ENCODE data around the gene TLK2.
A peak's percentile ranks its signal among the peaks of the same experiment; 100 is the strongest.
"Not testable (repeated sequence)": the region's sequence is repeated elsewhere in the genome, so short reads cannot be mapped to it uniquely, and the experiment has no call there.

Gene TLK2

DNA sequence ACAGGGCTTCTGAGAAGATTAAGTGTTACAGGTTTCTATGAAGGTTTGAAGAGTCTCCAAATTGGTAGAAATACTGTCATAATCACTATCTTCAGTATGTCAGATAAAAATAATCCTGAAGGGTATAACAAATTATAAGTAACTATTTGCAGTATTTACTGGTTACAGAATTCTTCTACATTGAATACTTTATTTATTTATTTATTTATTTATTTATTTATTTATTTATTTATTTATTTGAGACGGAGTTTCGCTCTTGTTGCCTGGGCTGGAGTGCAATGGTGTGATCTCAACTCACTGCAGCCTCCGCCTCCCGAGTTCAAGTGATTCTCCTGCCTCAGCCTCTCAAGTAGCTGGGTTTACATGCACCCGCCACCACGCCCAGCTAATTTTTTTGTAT is 125.2 kb downstream of the TLK2 start:
- DNase-seq (ENCODE audit: low read depth) = not testable (repeated sequence)

DNA sequence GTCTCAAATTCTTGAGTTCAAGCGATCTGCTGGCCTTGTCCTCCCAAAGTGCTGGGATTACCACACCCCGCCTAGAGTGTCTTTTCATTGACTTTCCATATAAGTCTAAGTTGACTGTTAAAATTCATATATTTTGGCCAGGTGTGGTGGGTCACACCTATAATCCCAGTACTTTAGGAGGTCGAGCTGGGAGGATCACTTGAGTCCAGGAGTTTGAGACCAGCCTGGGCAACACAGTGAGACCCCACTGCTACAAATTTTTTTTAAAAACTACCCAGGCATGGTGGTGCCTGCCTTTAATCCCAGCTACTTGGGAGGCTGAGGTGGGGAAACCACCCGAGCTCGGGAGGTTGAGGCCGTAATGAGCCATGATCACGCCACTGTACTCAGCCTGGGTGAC is 127.0 kb downstream of the TLK2 start:
- no peak for DNase-seq (ENCODE audit: low read depth)

DNA sequence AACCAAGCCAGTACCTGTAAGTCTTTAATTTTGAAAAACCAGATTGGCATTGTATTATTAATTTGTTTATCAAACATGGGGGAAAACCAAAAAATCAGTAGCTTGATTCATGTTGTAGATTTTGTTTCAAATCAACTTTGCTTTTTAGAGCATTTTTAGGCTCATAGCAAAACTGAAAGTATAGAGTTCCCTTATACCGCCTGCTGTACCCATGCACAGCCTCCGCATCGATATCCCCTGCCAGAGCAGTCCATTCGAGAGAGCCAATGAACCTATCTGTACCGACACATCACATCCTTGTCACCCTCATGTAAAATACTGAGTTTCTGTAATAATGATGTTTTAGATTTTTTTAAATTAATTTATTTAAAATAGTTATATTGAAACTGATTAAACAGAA is 132.7 kb downstream of the TLK2 start:
- DNase-seq (ENCODE audit: low read depth) = no peak

DNA sequence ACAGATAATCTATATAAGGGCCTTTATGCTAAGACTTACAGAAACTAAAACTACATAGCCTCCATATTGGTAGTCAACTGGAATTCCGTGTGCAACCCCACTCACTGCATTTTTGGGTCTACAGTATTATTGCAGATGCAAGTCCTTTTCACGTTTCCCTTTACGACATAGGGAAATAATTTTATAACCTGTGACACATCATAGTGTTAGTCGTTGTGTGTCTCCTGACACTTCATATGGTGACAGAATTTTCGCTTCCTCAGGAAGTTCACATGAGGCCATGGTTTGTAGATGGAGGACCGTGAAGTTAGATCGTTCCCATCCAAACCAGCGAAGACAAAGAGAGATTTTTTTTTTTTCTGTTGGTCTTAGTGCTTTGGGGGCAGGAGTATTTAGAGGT is 133.1 kb downstream of the TLK2 start:
- DNase-seq (ENCODE audit: low read depth) = no peak

DNA sequence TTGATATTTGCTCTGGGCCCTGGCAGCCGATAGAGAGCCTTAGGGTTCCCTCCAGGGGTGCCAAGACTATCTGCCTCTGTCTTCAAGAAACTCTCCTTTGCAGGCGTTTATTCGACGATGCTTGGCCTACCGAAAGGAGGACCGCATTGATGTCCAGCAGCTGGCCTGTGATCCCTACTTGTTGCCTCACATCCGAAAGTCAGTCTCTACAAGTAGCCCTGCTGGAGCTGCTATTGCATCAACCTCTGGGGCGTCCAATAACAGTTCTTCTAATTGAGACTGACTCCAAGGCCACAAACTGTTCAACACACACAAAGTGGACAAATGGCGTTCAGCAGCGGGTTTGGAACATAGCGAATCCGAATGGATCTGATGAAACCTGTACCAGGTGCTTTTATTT is 133.7 kb downstream of the TLK2 start:
- DNase-seq (ENCODE audit: low read depth) = not testable (repeated sequence)

DNA sequence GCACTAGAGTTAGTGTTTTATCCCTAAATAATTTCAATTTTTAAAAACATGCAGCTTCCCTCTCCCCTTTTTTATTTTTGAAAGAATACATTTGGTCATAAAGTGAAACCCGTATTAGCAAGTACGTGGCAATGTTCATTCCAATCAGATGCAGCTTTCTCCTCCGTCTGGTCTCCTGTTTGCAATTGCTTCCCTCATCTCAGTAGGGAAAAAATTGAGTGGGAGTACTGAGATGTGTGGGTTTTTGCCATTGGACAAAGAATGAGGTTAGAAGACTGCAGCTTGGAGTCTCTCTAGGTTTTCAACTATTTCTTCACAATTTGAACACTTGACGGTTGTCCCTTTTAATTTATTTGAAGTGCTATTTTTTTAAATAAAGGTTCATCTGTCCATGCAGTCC is 134.5 kb downstream of the TLK2 start:
- not testable (repeated sequence) for DNase-seq (ENCODE audit: low read depth)

DNA sequence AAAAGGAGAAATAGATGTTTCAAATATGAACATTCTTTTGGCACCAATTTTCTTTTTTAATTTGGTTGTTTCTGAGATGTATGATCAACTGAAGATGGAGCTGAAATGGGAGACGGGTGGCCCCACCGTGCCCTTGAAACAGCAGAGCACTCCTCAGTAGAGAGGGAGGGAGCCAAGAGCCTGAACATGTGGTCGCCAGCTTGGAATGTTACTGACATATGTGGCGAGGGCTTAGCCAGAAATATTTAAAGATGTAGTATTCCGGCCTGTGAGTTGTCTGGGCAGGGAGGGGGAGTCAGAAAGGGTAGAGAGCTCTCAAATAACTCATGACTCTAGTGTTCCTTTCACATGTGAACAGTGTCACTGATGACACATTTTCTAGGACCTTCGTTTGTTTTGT is 135.5 kb downstream of the TLK2 start:
- DNase-seq (ENCODE audit: low read depth) = peak; percentile 86

DNA sequence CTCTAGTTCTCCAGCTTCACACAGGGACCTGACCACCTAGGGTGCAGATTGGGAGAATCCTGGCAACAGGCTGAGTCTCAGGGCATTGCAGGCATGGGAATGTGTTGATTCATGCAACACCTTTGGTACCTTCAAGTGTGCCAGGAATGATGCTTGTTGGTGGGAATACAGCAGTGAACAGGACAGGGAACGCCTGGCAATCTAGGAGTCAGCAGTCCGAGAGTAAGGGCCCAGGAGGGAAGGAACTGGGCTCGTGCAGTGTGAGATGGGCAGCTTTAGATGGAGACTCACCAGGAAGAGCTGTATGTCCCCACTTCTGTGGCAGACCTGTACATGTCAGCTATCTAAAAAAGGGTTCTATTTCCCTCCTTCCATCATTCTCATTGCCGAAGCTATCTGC is 136.9 kb downstream of the TLK2 start:
- DNase-seq (ENCODE audit: low read depth) = no peak

DNA sequence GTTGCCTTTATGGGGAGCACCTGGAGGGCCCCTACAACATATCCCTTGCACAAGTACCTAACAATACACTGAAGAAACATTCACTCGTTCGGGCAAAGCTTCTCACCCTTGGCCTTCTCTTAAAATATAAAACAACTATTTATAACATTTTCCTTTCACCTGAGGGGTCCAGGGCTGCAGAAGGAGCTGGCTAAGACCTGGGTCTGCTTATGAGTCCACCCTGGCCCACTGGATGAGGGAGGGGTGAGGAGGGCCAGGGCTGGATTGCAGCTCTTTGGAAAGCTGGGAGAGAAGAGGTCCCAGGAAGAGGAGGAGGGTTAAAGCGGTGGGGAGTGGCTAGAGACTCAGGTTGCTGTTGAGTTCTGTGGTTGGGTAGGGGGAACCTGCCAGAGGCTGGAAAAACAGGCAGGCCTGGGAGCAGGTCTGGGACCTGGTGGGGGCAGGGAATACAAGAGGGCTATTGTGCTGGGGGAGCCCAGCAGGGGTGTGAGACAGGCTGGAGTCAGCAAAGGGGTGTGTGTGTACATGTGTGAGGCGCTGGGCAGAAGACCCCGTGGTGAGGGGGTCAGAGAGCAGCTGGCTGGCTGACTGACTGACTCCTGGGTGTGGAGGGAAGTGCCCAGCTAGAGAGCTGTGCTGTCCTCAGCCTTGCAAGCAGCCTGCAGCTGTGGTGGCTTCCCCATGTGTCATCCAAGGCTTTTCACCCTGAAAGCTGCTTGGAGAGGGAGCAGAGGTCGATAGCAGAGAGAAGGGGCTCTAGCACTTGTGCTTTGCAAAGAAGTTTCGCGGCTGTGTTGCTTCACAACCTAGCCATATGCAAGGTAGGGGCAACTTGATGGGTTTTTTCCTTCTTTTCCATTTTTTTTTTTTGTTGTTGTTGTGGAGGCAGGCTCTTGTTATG is 138.6 kb downstream of the TLK2 start:
- no peak for DNase-seq (ENCODE audit: low read depth)

DNA sequence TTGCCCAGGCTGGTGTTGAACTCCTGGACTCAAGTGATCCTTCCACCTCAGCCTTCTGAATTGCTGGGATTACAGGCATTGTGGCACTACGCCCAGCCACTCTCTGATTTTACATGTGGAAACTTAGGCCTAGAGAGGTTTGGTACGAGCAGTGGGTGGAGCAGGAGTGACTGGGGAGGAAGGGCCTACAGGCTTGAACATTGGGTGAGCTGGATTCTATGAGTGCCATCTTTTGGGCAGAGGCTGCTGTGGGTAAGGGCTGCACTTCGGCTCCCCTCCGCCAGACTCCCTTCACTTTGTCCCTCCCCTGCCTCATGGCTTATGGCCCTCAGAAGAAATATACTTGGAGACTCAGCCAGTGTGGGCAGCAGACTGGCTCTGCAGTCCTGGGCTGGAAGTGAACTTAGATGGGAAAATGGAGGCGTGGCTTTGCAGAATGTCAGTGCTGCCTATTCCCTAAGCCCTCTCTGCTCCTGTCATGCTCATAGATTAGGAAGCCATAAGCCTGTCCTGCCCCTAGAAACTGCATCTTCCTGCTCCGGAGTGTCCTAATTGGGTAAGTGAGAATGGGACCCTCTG is 139.4 kb downstream of the TLK2 start:
- peak; percentile 53 for DNase-seq (ENCODE audit: low read depth)

DNA sequence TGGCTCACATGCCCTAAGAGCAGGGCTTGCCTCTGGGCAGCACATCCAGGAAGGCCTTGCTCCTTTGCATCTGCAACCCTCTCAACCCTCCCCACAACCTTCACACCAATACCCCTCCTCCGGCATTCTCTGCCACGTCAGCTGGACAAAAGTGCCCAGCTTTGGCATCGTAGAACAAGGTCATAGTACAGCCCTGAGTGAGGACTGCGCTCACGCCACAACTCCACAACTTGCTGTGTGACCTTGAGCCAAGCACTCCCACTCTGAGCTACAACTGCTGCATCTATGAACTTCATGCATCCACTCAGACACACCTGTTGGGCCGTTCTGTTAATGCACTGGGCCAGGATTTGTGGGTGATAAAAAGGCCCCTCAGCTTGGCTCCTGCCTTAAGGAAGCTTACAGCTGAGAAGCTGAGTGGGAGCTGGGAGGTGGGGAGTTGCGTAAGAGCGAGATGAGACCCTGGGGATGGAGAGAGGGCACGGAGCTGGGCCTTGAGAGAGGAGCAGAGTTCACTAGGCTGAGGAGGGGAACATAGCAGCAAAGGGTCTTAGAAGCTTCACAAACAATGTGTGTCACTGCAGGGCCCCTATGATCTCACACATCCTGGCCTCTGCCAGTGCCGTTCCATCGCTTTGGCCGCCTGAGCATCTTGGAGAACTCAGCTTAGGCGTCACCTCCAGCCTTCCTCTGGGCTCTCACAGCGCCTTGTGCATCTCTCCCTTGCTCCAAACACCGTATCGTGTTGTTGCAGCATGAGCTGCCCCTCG is 140.2 kb downstream of the TLK2 start:
- no peak for DNase-seq (ENCODE audit: low read depth)

DNA sequence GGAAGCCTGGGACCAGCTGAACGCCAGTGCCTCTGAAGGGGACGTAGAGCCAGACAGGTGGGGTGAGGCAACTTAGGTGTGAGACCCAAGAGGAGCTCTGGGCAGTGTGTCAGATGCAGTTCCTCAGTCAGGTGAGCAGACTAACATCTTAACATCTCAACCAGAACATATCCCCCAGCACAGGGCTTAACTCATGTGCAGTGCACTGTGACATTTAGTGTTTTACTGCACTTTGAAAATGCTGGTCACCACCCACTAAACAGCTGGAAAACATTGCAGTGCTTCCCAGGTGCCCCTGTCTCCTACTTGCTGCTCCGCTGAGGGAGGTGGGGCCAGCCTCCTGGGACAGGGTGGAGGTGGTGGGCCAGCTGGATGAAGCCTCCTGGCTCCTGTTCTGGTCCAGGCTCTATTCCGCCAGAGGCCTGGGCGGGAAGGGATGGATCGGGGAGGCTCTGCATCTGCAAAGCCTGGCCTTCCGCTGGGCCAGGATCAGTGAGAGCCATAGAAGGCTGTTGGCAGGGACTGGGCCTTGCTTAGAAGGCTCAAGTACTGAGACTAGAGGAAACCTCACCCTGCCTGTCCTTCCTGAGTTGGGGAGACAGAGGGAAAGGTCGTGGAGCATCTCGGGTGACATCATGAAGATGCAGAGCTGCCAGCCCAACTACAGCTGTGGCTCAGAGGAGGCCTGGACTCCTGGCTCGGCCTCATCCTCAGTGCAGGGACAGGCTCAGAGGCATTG is 141.0 kb downstream of the TLK2 start:
- no peak for DNase-seq (ENCODE audit: low read depth)

DNA sequence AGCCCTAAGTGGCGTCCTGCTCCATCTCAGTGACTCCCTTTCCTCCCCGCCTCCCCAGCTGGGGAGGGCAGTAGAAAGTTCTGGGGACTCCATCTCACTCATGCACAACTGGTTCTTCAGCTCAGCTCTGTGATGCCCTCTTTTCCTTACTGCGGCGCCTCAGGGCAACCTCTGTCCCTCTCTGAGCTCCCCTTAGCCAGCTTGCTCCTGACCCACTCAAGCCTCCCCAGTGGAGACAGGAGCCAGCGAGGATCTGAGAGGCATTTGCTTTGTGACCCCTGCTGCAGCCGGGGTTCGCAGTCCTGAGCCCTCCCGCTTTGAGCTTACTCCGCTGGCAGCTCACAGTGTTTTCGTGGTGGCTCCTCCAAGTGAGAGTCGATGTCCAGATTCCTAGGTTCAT is 142.6 kb downstream of the TLK2 start:
- no peak for DNase-seq (ENCODE audit: low read depth)

DNA sequence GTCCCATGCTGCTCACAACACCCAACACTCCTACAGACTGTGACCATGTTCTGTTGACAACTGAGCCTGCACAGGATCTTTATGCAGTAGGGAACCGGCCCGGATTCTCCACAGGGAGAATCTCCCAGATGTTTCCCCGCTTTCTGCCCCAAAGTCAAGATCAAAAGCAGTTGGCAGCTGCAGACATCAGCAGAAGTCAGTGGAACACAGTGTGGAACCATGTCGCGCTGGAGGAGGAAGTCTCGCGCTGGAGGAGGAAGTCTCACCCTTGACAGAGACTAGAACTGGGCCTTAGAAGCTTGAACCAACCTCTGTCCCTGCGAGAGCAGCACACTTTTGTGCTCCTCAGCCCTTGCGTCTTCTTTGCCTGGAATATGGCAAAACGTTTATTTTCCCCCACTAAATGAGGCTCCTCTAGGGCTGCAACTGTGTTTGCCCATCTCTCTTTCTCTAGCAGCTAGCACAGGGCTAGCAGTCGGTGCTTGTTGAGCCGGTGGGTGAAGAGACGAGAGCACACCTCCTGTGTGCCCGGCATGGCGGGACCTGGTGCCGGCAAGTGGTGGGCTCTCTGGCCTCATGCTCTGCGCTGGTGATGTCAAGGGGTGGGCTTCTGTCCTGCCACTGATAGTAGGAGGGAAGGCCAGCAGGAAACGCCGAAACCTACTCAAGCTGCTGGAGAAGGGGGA is 146.7 kb downstream of the TLK2 start:
- no peak for DNase-seq (ENCODE audit: low read depth)

DNA sequence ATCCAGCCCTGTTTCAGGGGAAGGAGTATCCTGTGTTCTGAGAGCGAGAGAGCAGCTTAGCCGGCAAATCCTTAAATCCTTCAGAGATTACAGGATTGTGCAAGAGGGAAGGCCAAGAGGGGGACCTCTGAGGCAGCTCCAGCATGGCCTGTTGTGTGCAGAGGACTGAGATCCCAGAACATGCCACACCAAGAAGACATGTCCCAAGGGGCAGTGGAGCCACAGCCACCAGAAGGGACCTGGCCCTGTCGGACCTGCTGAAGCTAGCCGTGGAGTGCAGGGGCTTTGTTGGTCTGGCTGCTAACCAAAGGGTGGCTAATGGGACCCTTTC is 147.2 kb downstream of the TLK2 start:
- peak; percentile 64 for DNase-seq (ENCODE audit: low read depth)

DNA sequence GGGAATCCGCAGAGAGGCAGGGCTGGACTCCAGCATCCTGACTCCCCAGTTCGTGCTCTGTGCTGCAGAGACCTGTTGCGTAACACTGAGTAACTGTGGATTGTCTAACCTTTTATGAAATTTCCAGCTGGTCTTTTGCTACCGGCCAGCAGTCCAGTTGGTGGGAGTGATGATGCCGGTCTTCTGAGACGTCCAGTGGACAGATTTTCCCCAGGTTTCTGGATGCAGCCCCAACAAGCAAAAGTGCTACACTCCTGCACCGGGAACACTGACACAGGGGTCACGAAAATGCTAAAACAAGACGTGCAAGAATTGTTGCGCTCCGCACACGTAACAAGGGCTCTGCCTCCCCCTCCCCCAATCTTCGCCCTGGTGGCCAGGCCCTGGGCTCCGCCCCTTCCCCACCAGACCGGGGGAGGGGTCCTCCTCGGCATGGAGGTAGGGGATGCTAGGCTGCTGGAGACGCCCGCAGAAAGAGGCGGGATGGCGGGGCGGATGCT is 148.1 kb downstream of the TLK2 start:
- DNase-seq (ENCODE audit: low read depth) = peak; percentile 90

DNA sequence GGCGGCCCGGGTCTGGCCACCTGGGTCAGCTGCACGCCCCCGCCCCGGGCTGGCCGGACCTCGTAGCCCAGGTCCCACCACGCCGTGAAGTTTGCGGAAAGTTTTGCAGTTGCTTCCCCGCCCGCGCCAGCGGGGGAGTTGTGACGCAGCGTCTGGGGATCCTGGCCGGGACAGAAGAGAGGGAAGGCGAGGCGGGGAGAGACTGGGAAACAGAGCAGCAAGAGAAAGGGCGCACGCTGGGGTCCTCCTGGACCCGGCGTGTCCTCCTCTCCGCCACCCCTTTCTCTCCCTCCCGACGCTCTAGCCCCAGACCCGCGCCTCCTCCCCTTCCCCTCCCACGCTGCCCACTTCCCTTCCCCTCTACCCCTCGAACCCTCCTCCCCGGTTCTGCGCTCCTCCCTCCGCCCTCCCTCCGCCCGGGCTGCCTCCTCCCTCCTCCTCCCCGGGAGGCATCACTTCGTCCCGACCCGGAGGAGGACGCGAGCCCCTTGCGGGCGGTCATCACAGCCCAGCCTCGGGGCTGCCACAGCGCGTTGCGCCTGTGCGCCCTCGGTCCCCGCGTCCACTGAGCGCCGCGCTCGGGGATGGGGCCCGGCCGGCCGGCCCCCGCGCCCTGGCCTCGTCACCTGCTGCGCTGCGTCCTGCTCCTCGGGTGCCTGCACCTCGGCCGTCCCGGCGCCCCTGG is 148.7 kb downstream of the TLK2 start, which contains the start of gene MRC2:
Gene MRC2, plus strand, starts transcription at position 452 of the 685 bp plus-strand sequence. Its CDS starts 133 bp downstream, at position 585.
- peak; percentile 90 for DNase-seq (ENCODE audit: low read depth)

DNA sequence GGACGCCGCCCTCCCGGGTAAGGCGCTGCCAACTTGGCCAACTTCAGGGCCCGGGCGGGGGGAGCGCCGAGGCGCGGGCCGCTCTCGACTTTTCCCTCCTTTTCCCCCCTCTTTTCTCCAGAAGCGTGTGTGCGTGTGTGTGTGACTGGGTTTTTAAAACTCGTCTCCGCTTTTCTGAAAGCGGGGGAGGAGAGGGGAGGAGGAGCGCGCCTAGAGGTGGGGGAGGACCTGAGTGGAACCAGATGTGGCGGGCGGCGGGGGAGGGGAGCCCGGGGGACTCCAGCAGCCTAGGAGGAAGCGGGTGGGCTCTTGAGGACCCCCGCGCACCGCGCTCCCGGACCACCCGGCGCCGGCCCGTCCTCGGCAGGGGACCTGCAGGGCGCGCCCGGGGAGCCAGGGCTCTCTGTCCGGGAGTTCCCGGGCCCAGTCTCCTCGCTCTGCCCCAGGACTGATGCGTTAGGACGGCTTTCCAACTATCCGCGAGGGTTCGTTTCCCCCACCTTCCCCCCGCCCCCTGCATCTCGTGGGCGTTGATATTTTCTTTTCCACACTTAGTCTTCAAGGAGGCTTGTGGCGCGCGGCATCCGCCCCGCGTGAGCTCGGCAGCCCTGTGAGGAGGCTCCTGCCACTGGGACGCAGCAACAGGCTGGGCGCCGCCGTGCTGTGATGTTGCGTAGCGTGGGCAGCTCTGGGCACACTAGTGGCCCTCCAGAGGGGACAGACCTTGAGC is 149.4 kb downstream of the TLK2 start:
- DNase-seq (ENCODE audit: low read depth) = peak; percentile 79

DNA sequence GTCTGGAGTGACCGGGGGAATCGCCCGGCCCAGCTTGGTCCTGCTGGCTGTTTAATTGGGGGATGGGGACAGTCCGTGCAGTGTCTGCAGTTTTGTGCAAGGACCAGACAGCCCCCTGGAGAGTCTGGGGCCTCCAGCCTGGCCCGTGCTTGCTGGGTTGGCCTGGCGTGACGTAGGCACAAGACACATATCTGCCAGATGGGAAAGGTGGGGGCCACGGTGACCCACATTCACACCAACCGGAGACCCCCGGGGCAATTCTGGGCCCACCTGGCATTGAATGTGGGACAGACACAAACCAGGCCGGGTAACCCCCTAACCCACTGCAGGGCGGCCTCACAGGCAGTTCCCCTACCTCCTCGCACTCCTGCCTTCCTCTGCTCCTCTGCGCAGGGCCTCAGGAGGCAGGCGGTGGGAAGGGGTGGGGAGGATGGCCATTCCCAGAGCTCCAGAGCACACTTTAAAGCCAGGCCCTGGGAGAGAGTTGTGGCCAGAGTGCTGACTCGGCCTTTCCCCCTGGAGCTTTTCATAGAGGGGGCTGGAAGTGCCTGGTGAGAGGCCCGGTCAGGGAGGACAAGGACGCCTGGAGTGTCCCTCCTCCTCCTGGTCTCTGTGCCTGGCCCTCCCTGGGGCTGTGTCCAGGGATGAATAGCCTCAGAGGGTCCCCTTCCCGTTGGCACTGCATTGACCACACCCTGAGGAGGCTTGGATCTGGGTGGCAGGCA is 150.4 kb downstream of the TLK2 start:
- peak; percentile 56 for DNase-seq (ENCODE audit: low read depth)

Data from iris pigment epithelial cell (primary cell).